Esophagus squamous epithelium (tissue), 4 donors: ENCODE measurements around the gene RTN1.

ENCODE experiments used
- POLR2A ChIP-seq, 4 donors: fragments of 450-650 bp; IDR thresholded peaks; one replicate each; pipeline ENCODE4 v1.6.1; 2017; ENCODE audit warnings: antibody characterized with exemption in 4 of 4, mild to moderate bottlenecking in 4 of 4, moderate library complexity in 3 of 4
- TF ChIP-seq, protein P1 (sequence below), 6 experiments: fragments of 450-650 bp in 4 of 6; fragments of 200-600 bp in 2 of 6; sonication (generic) in 2 of 6; IDR thresholded peaks; one replicate each; pipeline ENCODE4 v1.5.1; 2016 to 2019; ENCODE audit warnings: antibody characterized with exemption in 6 of 6, mild to moderate bottlenecking in 4 of 6, moderate library complexity in 4 of 6

DNA sequence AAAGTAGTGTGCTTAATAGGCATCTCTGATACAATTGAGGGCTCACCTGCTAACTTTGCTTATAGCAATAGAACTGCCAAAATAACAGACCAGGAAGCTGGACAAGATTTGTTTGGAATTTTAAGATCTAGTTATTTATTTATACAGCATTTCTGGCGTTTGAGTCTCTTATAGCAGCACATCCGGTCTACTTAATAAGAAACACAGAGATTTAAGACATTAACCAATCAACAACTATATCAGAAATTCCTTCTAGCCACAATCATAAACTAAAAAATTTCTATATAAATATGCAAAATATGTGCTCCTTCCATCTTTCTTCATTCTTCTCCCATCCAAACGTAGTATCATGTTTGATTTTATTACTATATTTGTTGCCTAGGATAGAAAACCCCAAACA lies 2.6 kb downstream of the RTN1 start:
- TF ChIP-seq POLR2A (IDR thresholded peaks at IDR 0.05), result no peak
- TF ChIP-seq, protein P1, sequence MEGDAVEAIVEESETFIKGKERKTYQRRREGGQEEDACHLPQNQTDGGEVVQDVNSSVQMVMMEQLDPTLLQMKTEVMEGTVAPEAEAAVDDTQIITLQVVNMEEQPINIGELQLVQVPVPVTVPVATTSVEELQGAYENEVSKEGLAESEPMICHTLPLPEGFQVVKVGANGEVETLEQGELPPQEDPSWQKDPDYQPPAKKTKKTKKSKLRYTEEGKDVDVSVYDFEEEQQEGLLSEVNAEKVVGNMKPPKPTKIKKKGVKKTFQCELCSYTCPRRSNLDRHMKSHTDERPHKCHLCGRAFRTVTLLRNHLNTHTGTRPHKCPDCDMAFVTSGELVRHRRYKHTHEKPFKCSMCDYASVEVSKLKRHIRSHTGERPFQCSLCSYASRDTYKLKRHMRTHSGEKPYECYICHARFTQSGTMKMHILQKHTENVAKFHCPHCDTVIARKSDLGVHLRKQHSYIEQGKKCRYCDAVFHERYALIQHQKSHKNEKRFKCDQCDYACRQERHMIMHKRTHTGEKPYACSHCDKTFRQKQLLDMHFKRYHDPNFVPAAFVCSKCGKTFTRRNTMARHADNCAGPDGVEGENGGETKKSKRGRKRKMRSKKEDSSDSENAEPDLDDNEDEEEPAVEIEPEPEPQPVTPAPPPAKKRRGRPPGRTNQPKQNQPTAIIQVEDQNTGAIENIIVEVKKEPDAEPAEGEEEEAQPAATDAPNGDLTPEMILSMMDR (IDR thresholded peaks at IDR 0.05), result no peak
